HFF-Myc (cell line): Measurements from ENCODE around the gene CHCHD6.

Experiments used
- DNase-seq: peaks from one replicate; pipeline ENCODE4 v3.0.0-alpha.2; 2011; ENCODE audit warnings: low read depth; ENCODE audit errors: extremely low read depth
- H3K4me3 ChIP-seq: replicated peaks from 2 replicates; pipeline ENCODE4 v1.5.1; 2011; ENCODE audit warnings: low read depth, mild to moderate bottlenecking, control low read depth, low read length
- CTCF ChIP-seq: IDR thresholded peaks from 2 replicates; pipeline ENCODE4 v1.5.1; 2012; ENCODE audit warnings: mild to moderate bottlenecking, low read depth, low read length, control low read depth; ENCODE audit errors: missing control alignments

Gene CHCHD6

GRCh38 chr3:126997455-126998038 lies 293.5 kb downstream of the CHCHD6 start:
- DNase-seq = no peak
- H3K4me3 ChIP-seq = no peak overlapping the region
- no peak for TF ChIP-seq CTCF

GRCh38 chr3:126998320-126998719 lies 294.3 kb downstream of the CHCHD6 start:
- no peak for TF ChIP-seq CTCF
- DNase-seq = no peak
- no peak overlapping the region for H3K4me3 ChIP-seq

- no peak for TF ChIP-seq CTCF
- DNase-seq = no peak
- no peak overlapping the region for H3K4me3 ChIP-seq
These were observed 294.7 kb downstream of the CHCHD6 start for GRCh38 chr3:126998728-126999127.

- no peak for DNase-seq
- no peak overlapping the region for H3K4me3 ChIP-seq
- no peak for TF ChIP-seq CTCF
These were observed 295.3 kb downstream of the CHCHD6 start for GRCh38 chr3:126999383-126999782.

GRCh38 chr3:127000119-127000518 lies 296.1 kb downstream of the CHCHD6 start:
- no peak for DNase-seq
- H3K4me3 ChIP-seq = no peak overlapping the region
- no peak for TF ChIP-seq CTCF

- DNase-seq = no peak
- H3K4me3 ChIP-seq = no peak overlapping the region
- no peak for TF ChIP-seq CTCF
These were observed 296.7 kb downstream of the CHCHD6 start for GRCh38 chr3:127000761-127001160.
